ENCODE measurements around the gene EXOSC9.

GRCh38 chr4:121769341-121769740, 31.8 kb upstream of the EXOSC9 start:
- no peak for TF ChIP-seq CTCF (IDR thresholded peaks at IDR 0.05)
- no peak for TF ChIP-seq POLR2A (IDR thresholded peaks at IDR 0.05)
